GM19397 (cell line): ENCODE data around the gene MTCL3.
A peak's percentile ranks its signal among the peaks of the same experiment; 100 is the strongest.

Experiments used
- ATAC-seq: cut with Tn5 transposase; IDR thresholded peaks from one replicate; pipeline ENCODE4 v1.9.1; 2021; ENCODE audit warnings: mild to moderate bottlenecking, moderate library complexity; ENCODE audit not compliant: unreplicated experiment

The MTCL3 gene

GRCh38 chr6:127518710-127519468 lies at the start of gene MTCL3:
TSS of gene MTCL3 (minus strand) at chr6:127519335.
- no peak for ATAC-seq

- no peak for ATAC-seq
These were observed 48.3 kb upstream of the MTCL3 start for GRCh38 chr6:127567476-127567875.

GRCh38 chr6:127566651-127567050 lies 47.5 kb upstream of the MTCL3 start:
- no peak for ATAC-seq

- ATAC-seq = no peak
These were observed 47.0 kb upstream of the MTCL3 start for GRCh38 chr6:127566119-127566518.

- no peak for ATAC-seq
These were observed 45.6 kb upstream of the MTCL3 start for GRCh38 chr6:127564761-127565160.

GRCh38 chr6:127561660-127562059 lies 42.5 kb upstream of the MTCL3 start:
- no peak for ATAC-seq

- ATAC-seq = no peak
These were observed 35.4 kb upstream of the MTCL3 start for GRCh38 chr6:127554435-127555006.

- no peak for ATAC-seq
These were observed 31.3 kb upstream of the MTCL3 start for GRCh38 chr6:127550403-127550802.

GRCh38 chr6:127547904-127548649 lies 28.9 kb upstream of the MTCL3 start:
- ATAC-seq = no peak

- no peak for ATAC-seq
These were observed 28.1 kb upstream of the MTCL3 start for GRCh38 chr6:127547215-127547614.

- no peak for ATAC-seq
These were observed 20.1 kb upstream of the MTCL3 start for GRCh38 chr6:127539272-127539671.

- no peak for ATAC-seq
These were observed 19.7 kb upstream of the MTCL3 start for GRCh38 chr6:127538750-127539264.

- ATAC-seq = no peak
These were observed 14.6 kb upstream of the MTCL3 start for GRCh38 chr6:127533736-127534135.

- ATAC-seq = no peak
These were observed 13.9 kb upstream of the MTCL3 start for GRCh38 chr6:127533011-127533410.

GRCh38 chr6:127522714-127523113 lies 3.6 kb upstream of the MTCL3 start:
- ATAC-seq = no peak

- no peak for ATAC-seq
These were observed 931 bp upstream of the MTCL3 start for GRCh38 chr6:127520066-127520465.

GRCh38 chr6:127519469-127519785 lies 292 bp upstream of the MTCL3 start:
- no peak for ATAC-seq

- no peak for ATAC-seq
These were observed 885 bp downstream of the MTCL3 start for GRCh38 chr6:127518191-127518709.

GRCh38 chr6:127517693-127518092 lies 1.4 kb downstream of the MTCL3 start:
- ATAC-seq = no peak

- peak; percentile 39 for ATAC-seq
These were observed 2.4 kb downstream of the MTCL3 start for GRCh38 chr6:127516662-127517273.
